Measurements from ENCODE around the gene TNIP1. TPM values are rescaled to one million over a fixed set of nuclear protein-coding genes. Genes with fewer than 3 reads are reported as not detected.

The TNIP1 gene
- total RNA-seq, 1 donor: 85.8 TPM

DNA sequence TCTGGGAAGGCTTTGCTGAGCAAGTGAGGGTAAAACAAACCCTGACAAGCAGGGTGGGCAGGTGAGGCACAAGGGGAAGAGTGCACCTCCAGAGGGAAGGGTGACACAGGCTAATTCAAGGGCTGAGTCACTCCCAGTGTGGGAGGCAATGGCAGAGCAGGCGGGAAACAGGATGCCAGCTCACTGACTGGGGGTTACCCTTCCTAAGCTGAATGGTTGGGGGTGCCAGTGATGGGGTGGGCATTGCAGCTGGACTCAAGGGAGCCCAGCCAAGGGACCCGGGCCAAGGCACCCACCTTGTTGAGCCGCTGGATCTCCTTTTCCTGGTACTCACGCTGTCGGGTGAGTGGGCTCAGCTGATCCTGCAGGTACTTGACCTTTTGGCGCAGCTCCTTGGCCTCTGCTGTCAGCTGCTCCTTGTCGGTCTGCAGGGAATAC lies 42.0 kb downstream of the TNIP1 start:
- Histone ChIP-seq H3K9me3 (ENCODE audit: low read depth, low read length) (no peaks in the 10 kb centered on the region), H3K36me3 (ENCODE audit: insufficient read depth, low read length) (peaks cover 45% of the 10 kb centered on the region), H4K20me1 (ENCODE audit: insufficient read depth, low read length) (no peaks in the 10 kb centered on the region), H3K27ac (ENCODE audit: low read depth, low read length) (peak overlapping the region; percentile 64), H3K79me2 (ENCODE audit: insufficient read depth, low read length) (no peaks in the 10 kb centered on the region), H3K4me1 (ENCODE audit: insufficient read depth, low read length) (peaks cover 33% of the 10 kb centered on the region), H3K4me2 (ENCODE audit: insufficient read depth, low read length) (peak overlapping the region; percentile 51), H2AFZ (ENCODE audit: low read length) (no peak overlapping the region), H3K4me3 (ENCODE audit: insufficient read depth, low read length) (peak overlapping the region; percentile 3), H3K27me3 (ENCODE audit: insufficient read depth, low read length) (no peaks in the 10 kb centered on the region)
- TF ChIP-seq CTCF (IDR thresholded peaks at IDR 0.05; ENCODE audit: extremely low read depth, low read depth, low read length): no peak
- DNase-seq (ENCODE audit: insufficient read length, low spot score, missing footprints): no peak

DNA sequence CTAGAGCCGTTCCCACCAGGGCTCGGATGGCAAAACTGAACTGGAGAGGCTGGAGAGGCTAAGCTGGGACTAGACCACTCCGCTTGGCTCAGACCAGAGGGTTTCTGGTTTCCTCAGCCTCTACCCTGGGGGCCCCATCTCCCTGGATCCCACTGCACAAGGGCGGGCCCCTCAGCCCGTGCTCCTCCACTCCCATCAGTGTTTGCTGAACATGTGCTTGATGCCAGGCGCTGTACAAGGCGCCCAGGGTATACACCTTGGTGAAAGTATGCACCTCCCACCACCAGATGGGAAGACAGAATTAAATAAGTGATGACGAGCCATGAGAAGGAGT lies 42.5 kb downstream of the TNIP1 start:
- Histone ChIP-seq H3K27me3 (ENCODE audit: insufficient read depth, low read length) (no peaks in the 10 kb centered on the region), H2AFZ (ENCODE audit: low read length) (no peak overlapping the region), H3K9me3 (ENCODE audit: low read depth, low read length) (no peaks in the 10 kb centered on the region), H3K4me2 (ENCODE audit: insufficient read depth, low read length) (peak overlapping the region; percentile 51), H3K36me3 (ENCODE audit: insufficient read depth, low read length) (peaks cover 48% of the 10 kb centered on the region), H3K4me3 (ENCODE audit: insufficient read depth, low read length) (peak overlapping the region; percentile 3), H3K4me1 (ENCODE audit: insufficient read depth, low read length) (peaks cover 33% of the 10 kb centered on the region), H3K27ac (ENCODE audit: low read depth, low read length) (peak overlapping the region; percentile 64), H4K20me1 (ENCODE audit: insufficient read depth, low read length) (no peaks in the 10 kb centered on the region), H3K79me2 (ENCODE audit: insufficient read depth, low read length) (no peaks in the 10 kb centered on the region)
- TF ChIP-seq CTCF (IDR thresholded peaks at IDR 0.05; ENCODE audit: extremely low read depth, low read depth, low read length): no peak
- DNase-seq (ENCODE audit: insufficient read length, low spot score, missing footprints): no peak

DNA sequence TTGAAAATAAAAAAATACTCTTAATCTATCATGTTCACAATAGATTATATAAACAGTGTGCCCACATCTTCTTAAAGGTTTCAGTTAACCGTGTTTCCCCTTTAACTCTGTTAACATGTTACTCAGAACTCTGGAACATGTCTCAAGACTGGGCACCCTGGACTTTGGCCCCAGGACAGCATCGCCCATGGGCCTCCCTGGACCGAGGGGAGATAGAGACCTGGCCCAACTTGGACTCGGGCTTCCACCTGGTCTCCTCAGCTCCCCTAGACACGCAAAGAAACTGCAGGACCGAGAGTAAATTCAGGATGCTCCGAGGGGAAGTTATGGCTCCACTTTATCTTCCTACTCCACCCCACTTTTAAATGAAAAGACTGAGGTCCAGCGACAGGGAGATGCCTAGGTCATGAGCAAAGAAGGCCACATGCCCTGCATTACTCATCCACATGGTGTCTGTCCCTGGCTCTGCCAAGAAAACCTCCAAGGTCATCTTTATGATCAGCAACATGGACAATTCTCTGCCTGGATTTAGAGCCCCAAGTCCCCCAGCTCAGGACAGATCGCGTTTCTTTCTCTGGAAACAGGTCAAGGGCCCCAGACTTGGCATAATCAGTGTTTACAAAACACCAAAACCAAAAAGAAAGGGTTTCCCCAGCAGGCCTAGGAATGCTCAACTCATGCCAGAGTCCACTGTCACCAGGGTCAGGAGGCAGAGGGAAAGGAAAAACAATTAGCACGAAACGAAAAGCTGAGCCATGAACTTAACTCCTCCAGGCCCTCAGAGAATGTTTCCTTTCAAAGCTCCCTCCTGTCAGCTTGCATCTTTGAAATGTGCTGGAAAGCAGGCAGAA lies 43.0 kb downstream of the TNIP1 start:
- DNase-seq (ENCODE audit: insufficient read length, low spot score, missing footprints): peak; percentile 95
- H3K4me2 ChIP-seq (ENCODE audit: insufficient read depth, low read length): peak overlapping the region; percentile 51
- no peaks in the 10 kb centered on the region for H3K9me3 ChIP-seq (ENCODE audit: low read depth, low read length)
- H3K27me3 ChIP-seq (ENCODE audit: insufficient read depth, low read length): no peaks in the 10 kb centered on the region
- H3K4me1 ChIP-seq (ENCODE audit: insufficient read depth, low read length): peaks cover 33% of the 10 kb centered on the region
- H4K20me1 ChIP-seq (ENCODE audit: insufficient read depth, low read length): no peaks in the 10 kb centered on the region
- TF ChIP-seq CTCF (IDR thresholded peaks at IDR 0.05; ENCODE audit: extremely low read depth, low read depth, low read length): no peak
- H2AFZ ChIP-seq (ENCODE audit: low read length): no peak overlapping the region
- H3K79me2 ChIP-seq (ENCODE audit: insufficient read depth, low read length): no peaks in the 10 kb centered on the region
- no peak overlapping the region for H3K4me3 ChIP-seq (ENCODE audit: insufficient read depth, low read length)
- H3K36me3 ChIP-seq (ENCODE audit: insufficient read depth, low read length): peaks cover 44% of the 10 kb centered on the region
- H3K27ac ChIP-seq (ENCODE audit: low read depth, low read length): peak overlapping the region; percentile 64

DNA sequence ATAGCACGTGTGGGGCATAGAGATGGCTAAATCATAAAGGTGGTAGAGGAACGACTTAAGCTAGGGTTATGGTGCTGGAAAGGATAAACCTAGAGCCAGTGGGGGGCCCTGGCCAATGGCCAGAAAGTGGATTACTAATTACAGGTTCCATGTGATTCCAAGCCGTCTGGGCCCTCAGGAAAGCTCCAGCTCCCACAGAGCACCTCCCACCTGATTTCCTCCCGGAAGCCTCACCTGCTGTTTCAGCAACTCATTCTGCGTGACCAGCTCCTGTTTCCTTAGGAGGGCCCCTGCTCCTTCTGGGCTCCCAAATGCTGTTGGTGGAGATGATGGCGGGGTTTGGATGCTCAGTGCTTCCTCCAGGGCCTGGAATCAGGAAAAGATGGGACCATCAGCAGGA lies 44.3 kb downstream of the TNIP1 start:
- H3K9me3 ChIP-seq (ENCODE audit: low read depth, low read length): no peaks in the 10 kb centered on the region
- H3K36me3 ChIP-seq (ENCODE audit: insufficient read depth, low read length): peaks cover 42% of the 10 kb centered on the region
- no peak for TF ChIP-seq CTCF (IDR thresholded peaks at IDR 0.05; ENCODE audit: extremely low read depth, low read depth, low read length)
- H3K27ac ChIP-seq (ENCODE audit: low read depth, low read length): no peak overlapping the region
- no peaks in the 10 kb centered on the region for H4K20me1 ChIP-seq (ENCODE audit: insufficient read depth, low read length)
- H3K4me3 ChIP-seq (ENCODE audit: insufficient read depth, low read length): no peak overlapping the region
- no peak overlapping the region for H3K4me2 ChIP-seq (ENCODE audit: insufficient read depth, low read length)
- H3K27me3 ChIP-seq (ENCODE audit: insufficient read depth, low read length): no peaks in the 10 kb centered on the region
- no peaks in the 10 kb centered on the region for H3K79me2 ChIP-seq (ENCODE audit: insufficient read depth, low read length)
- H2AFZ ChIP-seq (ENCODE audit: low read length): no peak overlapping the region
- H3K4me1 ChIP-seq (ENCODE audit: insufficient read depth, low read length): peaks cover 33% of the 10 kb centered on the region
- DNase-seq (ENCODE audit: insufficient read length, low spot score, missing footprints): no peak
